Measurements from ENCODE around the gene OR7G3. TPM values are rescaled to one million over a fixed set of nuclear protein-coding genes. Genes with fewer than 3 reads are reported as not detected.

The OR7G3 gene
- total and polyA plus RNA-seq, 2 donors (not counting 3 experiments of a cell fraction or from before 2014, with no cell fraction given): not detected

- no peak overlapping the region for H3K4me3 ChIP-seq (replicated peaks in 1 of 3; ENCODE audit: insufficient read depth in 1 of 3, low read depth in 1 of 3, low read length in 3 of 3)
- dilution Hi-C loops (cut with MboI; ENCODE audit: extremely low pct_ligation_motif_present, low sequenced_read_pairs): no loop called here
- no peak overlapping the region for H3K27ac ChIP-seq (ENCODE audit: insufficient read depth, low read depth, low read length)
- peaks cover 5% of the 10 kb centered on the region for H3K4me1 ChIP-seq (ENCODE audit: control insufficient read depth, extremely low read depth, insufficient read depth, low read length)
- no peak overlapping the region for H3K4me2 ChIP-seq (ENCODE audit: insufficient read depth, low read length)
- no peak overlapping the region for H2AFZ ChIP-seq (ENCODE audit: low read depth, low read length)
- no peak overlapping the region for H3K9ac ChIP-seq (replicated peaks; ENCODE audit: extremely low read depth, insufficient read depth, low read length)
- no peaks in the 10 kb centered on the region for H3K9me1 ChIP-seq (replicated peaks; ENCODE audit: control insufficient read depth, extremely low read depth, insufficient read depth, low read length)
- H3K79me2 ChIP-seq (ENCODE audit: control insufficient read depth, insufficient read depth, low read length): no peaks in the 10 kb centered on the region
- no peaks in the 10 kb centered on the region for H4K20me1 ChIP-seq (replicated peaks; ENCODE audit: control insufficient read depth, extremely low read depth, insufficient read depth, low read length)
- no peaks in the 10 kb centered on the region for H3K27me3 ChIP-seq (ENCODE audit: control insufficient read depth in 2 of 2, insufficient read depth in 2 of 2, low read length in 2 of 2)
- H3K36me3 ChIP-seq (ENCODE audit: control insufficient read depth in 2 of 2, extremely low read depth in 1 of 2, insufficient read depth in 2 of 2, low read length in 2 of 2): no peaks in the 10 kb centered on the region
- POLR2A ChIA-PET: no interaction called here
- no TSS peak for BruUV-seq (replicated peaks)
- intact Hi-C loops (cut with micrococcal nuclease): no loop called here
- FAIRE-seq: no peak
- no peak for TF ChIP-seq POLR2AphosphoS5 (IDR thresholded peaks at IDR 0.05; ENCODE audit: insufficient read depth, low read depth, low read length)
- no peak for TF ChIP-seq GATA2 (IDR thresholded peaks at IDR 0.05; ENCODE audit: insufficient read depth, insufficient read length, low read depth, low read length)
- TF ChIP-seq, protein P1, sequence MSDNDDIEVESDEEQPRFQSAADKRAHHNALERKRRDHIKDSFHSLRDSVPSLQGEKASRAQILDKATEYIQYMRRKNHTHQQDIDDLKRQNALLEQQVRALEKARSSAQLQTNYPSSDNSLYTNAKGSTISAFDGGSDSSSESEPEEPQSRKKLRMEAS (IDR thresholded peaks at IDR 0.05; ENCODE audit: insufficient read depth, insufficient read length): no peak
- TF ChIP-seq EZH2 (IDR thresholded peaks at IDR 0.05; ENCODE audit: borderline replicate concordance, low read depth, low read length, severe bottlenecking): no peak
- CTCF ChIA-PET: no interaction called here
- H3K9me3 ChIP-seq (replicated peaks; ENCODE audit: control insufficient read depth, insufficient read depth, low read length): no peaks in the 10 kb centered on the region
- no peak for DNase-seq (ENCODE audit: low read depth, low spot score)
These were observed 49.8 kb downstream of the OR7G3 start for GRCh38 chr19:9076901-9077300.

Small RNA genes within 50 kb of the gene (small RNA-seq; reads per million reads assigned to genes)
- gene OR1M4P (ENCODE audit: insufficient read depth, insufficient read length, low read depth, low replicate concordance): not detected

Other genes with a start within 250 kb of the OR7G3 start
- not detected in 2 replicates for gene MUC16, start 116.5 kb downstream of the OR7G3 start, total RNA-seq
- not detected in 2 replicates for gene MUC16, start 116.5 kb downstream of the OR7G3 start, polyA plus RNA-seq
- not detected in 2 replicates for gene OR1M1, start 39.9 kb downstream of the OR7G3 start, total RNA-seq
- gene OR1M1, start 39.9 kb downstream of the OR7G3 start, polyA plus RNA-seq: not detected in 2 replicates
- gene OR7G2, start 19.5 kb downstream of the OR7G3 start, total RNA-seq: not detected in 2 replicates
- not detected in 2 replicates for gene OR7G2, start 19.5 kb downstream of the OR7G3 start, polyA plus RNA-seq
- not detected in 2 replicates for gene OR7G1, start 11.2 kb downstream of the OR7G3 start, total RNA-seq
- gene OR7G1, start 11.2 kb downstream of the OR7G3 start, polyA plus RNA-seq: not detected in 2 replicates
- 29.5 and 30.4 TPM in 2 replicates for gene ZNF317, start 13.4 kb upstream of the OR7G3 start, total RNA-seq
- 13.8 and 14.2 TPM in 2 replicates for gene ZNF317, start 13.4 kb upstream of the OR7G3 start, polyA plus RNA-seq
- gene OR7D2, start 52.0 kb upstream of the OR7G3 start, total RNA-seq: not detected in 2 replicates
- 0.05 TPM in 1 of 2 replicates, not detected in the other for gene OR7D2, start 52.0 kb upstream of the OR7G3 start, polyA plus RNA-seq
- gene OR7D4, start 92.6 kb upstream of the OR7G3 start, total RNA-seq: not detected in 2 replicates
- not detected in 2 replicates for gene OR7D4, start 92.6 kb upstream of the OR7G3 start, polyA plus RNA-seq
- not detected in 2 replicates for gene OR7E24, start 124.0 kb upstream of the OR7G3 start, total RNA-seq
- not detected in 2 replicates for gene OR7E24, start 124.0 kb upstream of the OR7G3 start, polyA plus RNA-seq
- 3.9 and 4.7 TPM in 2 replicates for gene ZNF699, start 182.9 kb upstream of the OR7G3 start, total RNA-seq
- 0.48 and 0.59 TPM in 2 replicates for gene ZNF699, start 182.9 kb upstream of the OR7G3 start, polyA plus RNA-seq
- 10.1 and 13.5 TPM in 2 replicates for gene ZNF559, start 197.2 kb upstream of the OR7G3 start, total RNA-seq
- 6.1 and 7.8 TPM in 2 replicates for gene ZNF559, start 197.2 kb upstream of the OR7G3 start, polyA plus RNA-seq
- gene ZNF177, start 236.1 kb upstream of the OR7G3 start, total RNA-seq: 0.42 and 0.69 TPM in 2 replicates
- 0.76 and 0.86 TPM in 2 replicates for gene ZNF177, start 236.1 kb upstream of the OR7G3 start, polyA plus RNA-seq

Data from endothelial cell of umbilical vein (primary cell).